ENCODE results near the gene PIKFYVE.
"Not testable (repeated sequence)": the region's sequence is repeated elsewhere in the genome, so short reads cannot be mapped to it uniquely, and the experiment has no call there.

PIKFYVE gene

GRCh38 chr2:208306291-208306690 lies 40.2 kb downstream of the PIKFYVE start:
- DNase-seq, result no peak

GRCh38 chr2:208311321-208311720 lies 45.3 kb downstream of the PIKFYVE start:
- DNase-seq, result no peak

- no peak for DNase-seq
Measured at GRCh38 chr2:208311954-208312353, 45.9 kb downstream of the PIKFYVE start.

GRCh38 chr2:208315081-208315788 lies 49.2 kb downstream of the PIKFYVE start:
- DNase-seq, result no peak

GRCh38 chr2:208318127-208318526 lies 52.1 kb downstream of the PIKFYVE start:
- DNase-seq, result no peak

- DNase-seq, result no peak
Measured at GRCh38 chr2:208319391-208319790, 53.3 kb downstream of the PIKFYVE start.

GRCh38 chr2:208320686-208321085 lies 54.6 kb downstream of the PIKFYVE start:
- DNase-seq, result no peak

GRCh38 chr2:208326016-208326415 lies 60.0 kb downstream of the PIKFYVE start:
- no peak for DNase-seq

GRCh38 chr2:208329485-208329884 lies 63.4 kb downstream of the PIKFYVE start:
- DNase-seq, result no peak

- no peak for DNase-seq
Measured at GRCh38 chr2:208334230-208334629, 68.2 kb downstream of the PIKFYVE start.

- DNase-seq, result no peak
Measured at GRCh38 chr2:208346756-208347155, 80.7 kb downstream of the PIKFYVE start.

- DNase-seq, result no peak
Measured at GRCh38 chr2:208350610-208351009, 84.6 kb downstream of the PIKFYVE start.

- DNase-seq, result no peak
Measured at GRCh38 chr2:208352644-208353567, 86.9 kb downstream of the PIKFYVE start.

- DNase-seq, result no peak
Measured at GRCh38 chr2:208354964-208355381, 88.9 kb downstream of the PIKFYVE start.

- not testable (repeated sequence) for DNase-seq
Measured at GRCh38 chr2:208356420-208356819, 90.4 kb downstream of the PIKFYVE start.

- DNase-seq, result no peak
Measured at GRCh38 chr2:208356846-208357574, 91.0 kb downstream of the PIKFYVE start.

GRCh38 chr2:208358758-208359631 lies 92.9 kb downstream of the PIKFYVE start:
- no peak for DNase-seq

- DNase-seq, result no peak
Measured at GRCh38 chr2:208359632-208359986, 93.6 kb downstream of the PIKFYVE start.

GRCh38 chr2:208360259-208361076 lies 94.4 kb downstream of the PIKFYVE start:
- DNase-seq, result no peak

GRCh38 chr2:208361077-208361441 lies 95.0 kb downstream of the PIKFYVE start:
- no peak for DNase-seq

- DNase-seq, result no peak
Measured at GRCh38 chr2:208363485-208363884, 97.4 kb downstream of the PIKFYVE start.

Data from NK-92 treated with Interleukin-12 subunit alpha and Interleukin-12 subunit beta, amount 100 ng/mL, for 24 hours (cell line).